ENCODE results near the gene MYL6. TPM values are rescaled to one million over a fixed set of nuclear protein-coding genes. Genes with fewer than 3 reads are reported as not detected.

MYL6 gene
- total and polyA plus RNA-seq, 2 donors (not counting 3 experiments of a cell fraction or from before 2014, with no cell fraction given): 2,543 to 8,470 TPM

DNA sequence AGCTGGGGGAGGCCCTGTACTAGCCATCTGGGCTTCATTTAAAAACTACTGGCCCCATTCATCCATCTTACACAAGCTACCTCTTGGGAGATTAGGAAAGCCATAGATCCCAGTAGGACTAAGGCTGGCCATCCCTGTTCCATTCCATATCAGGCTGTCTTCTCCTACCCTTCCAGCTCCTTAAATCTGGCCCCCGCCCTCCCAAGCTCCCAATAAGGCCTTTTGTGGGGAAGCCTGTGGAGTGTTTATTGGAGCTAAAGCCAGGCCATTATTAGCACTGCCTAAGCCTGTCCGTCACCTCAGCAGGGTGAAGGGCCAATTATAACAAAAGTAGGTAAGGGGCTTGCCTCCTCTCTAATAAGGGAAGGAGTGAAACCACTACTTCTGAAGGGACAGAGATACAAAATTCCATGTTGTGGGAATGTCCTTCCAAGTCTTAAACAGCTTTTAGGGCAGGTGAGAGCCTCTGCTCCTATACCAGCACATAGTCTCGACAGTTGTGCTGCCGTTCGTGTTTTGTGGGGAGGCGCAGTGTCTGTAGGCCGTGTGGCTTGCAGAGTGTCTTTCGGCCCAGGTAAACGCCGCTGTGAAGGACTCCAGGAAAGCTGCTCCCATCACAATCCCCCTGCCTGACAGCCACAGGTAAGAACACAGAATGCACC, 3.7 kb downstream of the MYL6 start:
- H2AFZ ChIP-seq (ENCODE audit: low read depth, low read length): no peak overlapping the region
- CTCF ChIA-PET: interaction anchor here (1.0 to 3.3 kb wide), 7 partner anchors 19 to 43 kb away, joined by 4 to 16 read pairs (median 7); partner anchors contain the start of genes ESYT1, SMARCC2 and ZC3H10
- no peaks in the 10 kb centered on the region for H3K27me3 ChIP-seq (ENCODE audit: control insufficient read depth in 2 of 2, insufficient read depth in 2 of 2, low read length in 2 of 2)
- intact Hi-C loops (cut with micrococcal nuclease) (no loop called here), dilution Hi-C loops (cut with MboI; ENCODE audit: extremely low pct_ligation_motif_present, low sequenced_read_pairs) (no loop called here)
- no peak for FAIRE-seq
- H3K36me3 ChIP-seq (ENCODE audit: control insufficient read depth in 2 of 2, extremely low read depth in 1 of 2, insufficient read depth in 2 of 2, low read length in 2 of 2): peaks cover 18 to 38% of the 10 kb centered on the region in 2 experiments
- H3K4me2 ChIP-seq (ENCODE audit: insufficient read depth, low read length): no peak overlapping the region
- H3K4me3 ChIP-seq (replicated peaks in 1 of 3; ENCODE audit: insufficient read depth in 1 of 3, low read depth in 1 of 3, low read length in 3 of 3): no peak overlapping the region
- TF ChIP-seq GATA2 (IDR thresholded peaks at IDR 0.05; ENCODE audit: insufficient read depth, insufficient read length, low read depth, low read length): no peak
- TF ChIP-seq POLR2AphosphoS5 (IDR thresholded peaks at IDR 0.05; ENCODE audit: insufficient read depth, low read depth, low read length): no peak
- no peak for TF ChIP-seq EZH2 (IDR thresholded peaks at IDR 0.05; ENCODE audit: borderline replicate concordance, low read depth, low read length, severe bottlenecking)
- TF ChIP-seq POLR2A (IDR thresholded peaks at IDR 0.05; ENCODE audit: low read depth, low read length): no peak
- TF ChIP-seq MYC (IDR thresholded peaks at IDR 0.05; ENCODE audit: low read depth, low read length): no peak
- TF ChIP-seq CTCF (IDR thresholded peaks at IDR 0.05; ENCODE audit: extremely low read depth in 1 of 2, insufficient read depth in 1 of 2, low read depth in 1 of 2, low read length in 2 of 2): no peak
- TF ChIP-seq FOS (IDR thresholded peaks at IDR 0.05; ENCODE audit: borderline replicate concordance, insufficient read depth, low read length): no peak
- TF ChIP-seq, protein P1, sequence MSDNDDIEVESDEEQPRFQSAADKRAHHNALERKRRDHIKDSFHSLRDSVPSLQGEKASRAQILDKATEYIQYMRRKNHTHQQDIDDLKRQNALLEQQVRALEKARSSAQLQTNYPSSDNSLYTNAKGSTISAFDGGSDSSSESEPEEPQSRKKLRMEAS (IDR thresholded peaks at IDR 0.05; ENCODE audit: insufficient read depth, insufficient read length): no peak
- no peak for TF ChIP-seq JUN (IDR thresholded peaks at IDR 0.05; ENCODE audit: borderline replicate concordance, insufficient read depth, insufficient read length, low read depth)
- H3K79me2 ChIP-seq (ENCODE audit: control insufficient read depth, insufficient read depth, low read length): peaks cover 33% of the 10 kb centered on the region
- H3K4me1 ChIP-seq (ENCODE audit: control insufficient read depth, extremely low read depth, insufficient read depth, low read length): peaks cover 22% of the 10 kb centered on the region
- POLR2A ChIA-PET: interaction anchor here (0.6 to 3.9 kb wide), 10 partner anchors 10 to 58 kb away, joined by 3 to 23 read pairs (median 4); partner anchors contain the start of genes ESYT1, PA2G4 and SMARCC2
- no peaks in the 10 kb centered on the region for H3K9me1 ChIP-seq (replicated peaks; ENCODE audit: control insufficient read depth, extremely low read depth, insufficient read depth, low read length)
- no peak overlapping the region for H3K9ac ChIP-seq (replicated peaks; ENCODE audit: extremely low read depth, insufficient read depth, low read length)
- no peaks in the 10 kb centered on the region for H4K20me1 ChIP-seq (replicated peaks; ENCODE audit: control insufficient read depth, extremely low read depth, insufficient read depth, low read length)
- DNase-seq (ENCODE audit: low read depth, low spot score): no peak
- H3K27ac ChIP-seq (ENCODE audit: insufficient read depth, low read depth, low read length): peak overlapping the region; percentile 87
- no peaks in the 10 kb centered on the region for H3K9me3 ChIP-seq (replicated peaks; ENCODE audit: control insufficient read depth, insufficient read depth, low read length)
- BruUV-seq (replicated peaks): no TSS peak
